Mucosa of descending colon (tissue), 3 donors: ENCODE measurements around the gene NMRAL1. TPM values are rescaled to one million over a fixed set of nuclear protein-coding genes. Genes with fewer than 3 reads are reported as not detected.
A peak's percentile ranks its signal among the peaks of the same experiment; 100 is the strongest.

Experiments used
- ATAC-seq: fragments of 200-7000 bp; cut with Tn5 transposase; one replicate; pipeline ENCODE4 v1.9.1; 2020; ENCODE audit warnings: mild to moderate bottlenecking, moderate library complexity
- DNase-seq, 3 donors: peaks; one replicate each; pipeline ENCODE4 v3.0.0-alpha.2; 2020
- H3K36me3 ChIP-seq: fragments of 200-600 bp; one replicate; pipeline ENCODE4 v1.8.0; 2021; ENCODE audit warnings: low read depth, mild to moderate bottlenecking
- H3K4me1 ChIP-seq: fragments of 200-600 bp; one replicate; pipeline ENCODE4 v1.8.0; 2021; ENCODE audit warnings: low read depth, mild to moderate bottlenecking
- H3K4me3 ChIP-seq: fragments of 200-600 bp; one replicate; pipeline ENCODE4 v1.8.0; 2021; ENCODE audit warnings: mild to moderate bottlenecking
- H3K9me3 ChIP-seq: fragments of 200-600 bp; one replicate; pipeline ENCODE4 v1.8.0; 2021; ENCODE audit warnings: mild to moderate bottlenecking
- intact Hi-C, 2 donors: fragments of 100-400 bp; cut with DNase I in 1 of 2; cut with micrococcal nuclease in 1 of 2; formaldehyde crosslinking; loops; one replicate each; pipeline versions ENCODE4 v1.11.0 to v1.11.1; 2022; cut with DNase I, micrococcal nuclease
- total RNA-seq, 3 donors: library from RNA; stranded (reverse); fragmentation: NEBNext Ultra II Directional in 2 of 3; extraction: Animal tissue kit (Norgen Biotek cat#: 25700) in 2 of 3; gene quantifications; one replicate each; pipeline versions ENCODE4 v1.2.1 to v1.2.4, GENCODE V29; 2021 to 2023
- TF ChIP-seq, protein P1 (sequence below): fragments of 200-600 bp; IDR thresholded peaks from one replicate; pipeline ENCODE4 v1.8.0; 2022; ENCODE audit warnings: antibody characterized with exemption, mild to moderate bottlenecking
- donor health status: DM: no; HTN: no; CAD: no; lungs with moderate emphysema.
- donor health status: DM: no; HTN: no; CAD: no.
- donor health status: DM: no; HTN: yes; CAD: no.

NMRAL1 gene
- total RNA-seq, 3 donors from 2014 or later: 32.4 to 48.9 (median 38.4) TPM

DNA sequence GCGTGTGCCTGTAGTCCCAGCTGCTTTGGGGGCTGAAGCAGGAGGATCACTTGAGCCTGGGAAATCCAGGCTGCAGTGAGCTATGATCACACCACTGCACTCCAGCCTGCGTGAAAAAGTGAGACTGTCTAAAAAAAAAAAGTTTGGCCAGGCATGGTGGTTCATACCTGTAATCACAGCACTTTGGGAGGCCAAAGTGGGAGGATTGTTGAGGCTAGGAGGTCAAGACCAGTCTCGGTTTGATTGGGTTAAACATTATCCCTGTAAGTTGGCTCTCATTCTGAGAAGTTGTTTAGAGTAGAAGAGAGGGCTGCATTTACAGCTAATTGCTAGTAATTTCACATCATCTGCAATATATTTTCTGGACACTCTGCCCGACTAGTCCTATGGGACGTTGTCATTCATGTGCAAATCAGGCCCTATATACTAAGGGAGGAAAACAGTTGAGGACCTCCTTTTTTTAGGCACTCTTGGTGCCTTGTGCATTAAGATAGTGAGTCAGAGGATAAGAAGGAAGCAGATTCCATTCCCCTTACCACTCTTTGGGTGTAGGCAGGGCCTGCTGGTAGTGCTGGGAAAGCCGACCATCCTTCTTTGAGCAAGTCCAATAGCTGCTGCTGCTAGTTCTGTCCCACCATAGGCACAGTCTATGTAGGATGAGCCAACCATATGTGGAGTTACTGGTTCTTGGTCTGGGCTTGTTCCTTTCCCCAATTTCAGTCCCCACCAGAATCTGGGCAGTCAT lies 20.5 kb upstream of the NMRAL1 start:
- H3K36me3 ChIP-seq: no peaks in the 10 kb centered on the region
- TF ChIP-seq, protein P1, sequence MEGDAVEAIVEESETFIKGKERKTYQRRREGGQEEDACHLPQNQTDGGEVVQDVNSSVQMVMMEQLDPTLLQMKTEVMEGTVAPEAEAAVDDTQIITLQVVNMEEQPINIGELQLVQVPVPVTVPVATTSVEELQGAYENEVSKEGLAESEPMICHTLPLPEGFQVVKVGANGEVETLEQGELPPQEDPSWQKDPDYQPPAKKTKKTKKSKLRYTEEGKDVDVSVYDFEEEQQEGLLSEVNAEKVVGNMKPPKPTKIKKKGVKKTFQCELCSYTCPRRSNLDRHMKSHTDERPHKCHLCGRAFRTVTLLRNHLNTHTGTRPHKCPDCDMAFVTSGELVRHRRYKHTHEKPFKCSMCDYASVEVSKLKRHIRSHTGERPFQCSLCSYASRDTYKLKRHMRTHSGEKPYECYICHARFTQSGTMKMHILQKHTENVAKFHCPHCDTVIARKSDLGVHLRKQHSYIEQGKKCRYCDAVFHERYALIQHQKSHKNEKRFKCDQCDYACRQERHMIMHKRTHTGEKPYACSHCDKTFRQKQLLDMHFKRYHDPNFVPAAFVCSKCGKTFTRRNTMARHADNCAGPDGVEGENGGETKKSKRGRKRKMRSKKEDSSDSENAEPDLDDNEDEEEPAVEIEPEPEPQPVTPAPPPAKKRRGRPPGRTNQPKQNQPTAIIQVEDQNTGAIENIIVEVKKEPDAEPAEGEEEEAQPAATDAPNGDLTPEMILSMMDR: no peak
- no peak for DNase-seq
- H3K4me3 ChIP-seq: no peak overlapping the region
- peaks cover under 1% of the 10 kb centered on the region for H3K4me1 ChIP-seq
- peak; percentile 41 for ATAC-seq
- intact Hi-C loops: no loop called here
- H3K9me3 ChIP-seq: no peaks in the 10 kb centered on the region

DNA sequence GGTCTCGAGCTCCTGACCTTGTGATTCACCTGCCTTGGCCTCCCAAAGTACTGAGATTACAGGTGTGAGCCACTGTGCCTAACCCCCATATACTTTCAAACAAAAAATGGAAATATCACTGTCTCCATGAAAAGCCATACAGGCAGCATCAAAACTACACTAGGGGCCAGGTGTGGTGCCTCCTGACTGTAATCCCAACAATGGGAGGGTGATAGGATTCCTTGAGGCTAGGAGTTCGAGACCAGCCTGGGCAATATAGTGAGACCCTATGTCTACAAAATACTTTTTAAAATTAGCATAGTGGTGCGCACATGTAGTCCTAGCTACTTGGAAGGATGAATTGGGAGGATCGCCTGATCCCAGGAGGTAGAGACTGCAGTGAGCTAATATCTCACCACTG lies 17.5 kb upstream of the NMRAL1 start:
- Histone ChIP-seq H3K4me3 (no peak overlapping the region), H3K4me1 (no peaks in the 10 kb centered on the region), H3K36me3 (no peaks in the 10 kb centered on the region), H3K9me3 (no peaks in the 10 kb centered on the region)
- intact Hi-C loops: no loop called here
- no peak for DNase-seq
- ATAC-seq: no peak
- TF ChIP-seq, protein P1: no peak

DNA sequence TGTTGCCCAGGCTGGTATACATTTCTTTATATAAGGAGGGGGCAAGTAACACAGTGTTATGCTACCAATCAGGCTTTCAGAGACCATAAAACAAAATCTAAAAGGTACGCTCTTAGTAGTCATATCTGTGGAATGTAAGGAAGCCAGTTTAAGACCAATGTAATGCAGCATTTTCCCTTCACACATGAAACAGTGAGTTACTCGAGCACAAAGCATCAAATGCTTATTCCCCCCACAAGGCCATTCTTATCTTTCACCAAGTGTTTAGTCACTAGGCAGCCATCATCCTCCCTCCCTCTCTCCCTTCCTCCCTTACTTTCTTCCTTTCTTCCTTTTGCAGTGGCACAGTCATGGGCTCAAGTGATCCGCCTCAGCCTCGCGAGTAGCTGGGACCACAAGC lies 14.6 kb upstream of the NMRAL1 start:
- no peaks in the 10 kb centered on the region for H3K9me3 ChIP-seq
- H3K4me1 ChIP-seq: peaks cover 2% of the 10 kb centered on the region
- no peak for ATAC-seq
- no peak overlapping the region for H3K4me3 ChIP-seq
- H3K36me3 ChIP-seq: no peaks in the 10 kb centered on the region
- intact Hi-C loops: no loop called here
- TF ChIP-seq, protein P1: no peak
- DNase-seq: no peak

DNA sequence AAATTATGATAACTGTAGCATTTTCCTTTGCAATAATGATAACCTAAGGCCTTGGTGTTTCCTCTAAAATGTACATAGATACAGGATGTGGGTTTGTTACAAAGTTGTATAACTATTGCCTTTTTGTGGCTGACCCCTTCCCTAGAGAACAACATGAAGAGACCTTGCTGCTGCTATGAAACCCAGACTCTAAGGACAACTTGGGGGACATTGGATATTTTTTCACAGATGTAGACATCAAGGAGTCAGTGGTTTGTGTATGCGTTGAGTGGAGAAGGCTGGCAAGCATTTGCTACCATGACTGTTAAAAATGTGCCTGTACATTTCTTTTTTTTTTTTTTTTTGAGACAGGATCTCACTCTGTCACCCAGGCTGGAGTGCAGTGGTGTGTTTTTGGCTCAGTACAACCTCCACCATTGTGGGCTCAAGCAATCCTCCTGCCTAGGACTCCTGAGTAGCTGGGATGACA lies 14.1 kb upstream of the NMRAL1 start:
- intact Hi-C loops: no loop called here
- TF ChIP-seq, protein P1: no peak
- Histone ChIP-seq H3K9me3 (no peaks in the 10 kb centered on the region), H3K4me3 (no peak overlapping the region), H3K4me1 (peaks cover 2% of the 10 kb centered on the region), H3K36me3 (no peaks in the 10 kb centered on the region)
- DNase-seq: no peak
- ATAC-seq: peak; percentile 74

DNA sequence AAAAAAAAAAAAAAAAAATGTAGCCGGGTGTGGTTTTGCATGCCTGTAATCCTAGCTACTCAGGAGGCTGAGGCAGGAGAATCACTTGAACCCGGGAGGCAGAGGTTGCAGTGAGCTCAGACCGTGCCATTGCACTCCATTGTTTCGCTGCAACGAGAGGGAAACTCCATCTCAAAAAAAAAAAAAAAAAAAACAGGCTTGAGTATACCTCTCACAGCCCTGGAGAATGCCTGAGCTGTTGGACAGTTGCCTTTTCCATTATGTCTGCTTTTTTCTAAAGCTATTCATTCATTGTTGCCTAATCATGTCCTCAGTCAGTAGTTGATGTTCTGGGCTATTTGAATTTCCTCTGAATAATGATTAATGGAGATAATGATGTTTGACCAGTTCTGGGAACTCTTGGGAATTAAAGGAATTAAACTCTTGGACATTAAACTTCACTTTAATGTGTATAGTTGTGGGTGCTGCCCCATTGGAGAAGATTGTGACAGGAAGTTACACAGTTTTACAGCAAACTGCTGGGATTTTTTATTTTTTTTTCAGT lies 13.6 kb upstream of the NMRAL1 start:
- ATAC-seq: no peak
- Histone ChIP-seq H3K36me3 (no peaks in the 10 kb centered on the region), H3K4me1 (peaks cover 2% of the 10 kb centered on the region), H3K9me3 (no peaks in the 10 kb centered on the region), H3K4me3 (no peak overlapping the region)
- DNase-seq: no peak
- TF ChIP-seq, protein P1: no peak
- intact Hi-C loops: no loop called here
